HG03175 (cell line): ENCODE data around the gene NME7.
"Not testable (repeated sequence)": the region's sequence is repeated elsewhere in the genome, so short reads cannot be mapped to it uniquely, and the experiment has no call there.

Experiments
- ATAC-seq: cut with Tn5 transposase; IDR thresholded peaks from one replicate; pipeline ENCODE4 v1.9.1; 2021; ENCODE audit warnings: mild to moderate bottlenecking, moderate library complexity; ENCODE audit not compliant: unreplicated experiment

Gene NME7

DNA sequence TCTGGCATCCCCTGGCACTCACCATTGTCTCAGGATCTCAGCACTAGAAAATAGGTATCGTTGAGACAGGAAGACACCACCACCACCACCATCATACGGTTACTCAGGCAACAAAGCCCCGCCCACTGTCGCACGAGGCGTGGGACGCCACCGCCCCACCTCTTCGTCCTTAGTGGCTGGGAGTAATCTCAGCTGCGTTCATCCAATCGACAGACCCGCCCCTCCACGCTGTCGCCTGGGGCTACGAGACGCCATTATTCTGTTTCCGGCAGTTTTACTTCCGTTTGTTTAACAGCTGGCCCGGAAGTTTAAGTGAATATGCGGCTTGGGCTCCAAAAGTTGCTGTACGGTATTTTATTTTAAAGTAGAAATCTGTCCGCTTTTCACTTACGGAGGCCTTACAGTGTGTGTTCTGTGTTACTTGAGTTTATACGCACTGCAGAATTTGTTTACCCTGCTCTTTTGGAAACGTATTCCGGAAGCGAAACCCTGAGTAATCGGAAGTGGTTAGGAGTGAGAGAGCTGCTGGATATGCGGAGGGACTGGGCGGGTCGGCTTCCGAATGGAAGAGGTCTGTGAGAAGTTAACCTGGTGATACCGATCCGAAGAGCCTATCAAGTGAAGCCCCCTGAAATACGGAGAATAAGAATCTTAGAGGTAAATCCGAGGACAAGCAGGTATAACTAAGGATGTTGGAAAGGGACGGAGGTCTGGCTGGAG, at the start of gene NME7, which contains the start of gene BLZF1:
Gene NME7 (minus strand): TSS at position 112 of the 720 bp plus-strand sequence. CDS start 87 bp downstream, at position 25.
Gene BLZF1 (plus strand): TSS at position 510 of the 720 bp plus-strand sequence. CDS start 1,328 bp downstream, outside the sequence.
- peak; percentile 95 for ATAC-seq

- ATAC-seq: no peak
These were observed 47.4 kb upstream of the NME7 start for GRCh38 chr1:169414952-169415351.

- not testable (repeated sequence) for ATAC-seq
These were observed 40.7 kb upstream of the NME7 start for GRCh38 chr1:169408340-169408739.

DNA sequence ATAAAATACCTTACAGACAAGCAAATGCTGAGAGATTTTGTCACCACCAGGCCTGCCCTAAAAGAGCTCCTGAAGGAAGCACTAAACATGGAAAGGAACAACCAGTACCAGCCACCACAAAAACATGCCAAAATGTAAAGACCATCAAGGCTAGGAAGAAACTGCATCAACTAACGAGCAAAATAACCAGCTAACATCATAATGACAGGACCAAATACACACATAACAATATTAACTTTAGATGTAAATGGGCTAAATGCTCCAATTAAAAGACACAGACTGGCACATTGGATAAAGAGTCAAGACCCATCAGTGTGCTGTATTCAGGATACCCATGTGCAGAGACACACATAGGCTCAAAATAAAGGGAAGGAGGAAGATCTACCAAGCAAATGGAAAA, 35.0 kb upstream of the NME7 start:
- ATAC-seq: not testable (repeated sequence)

GRCh38 chr1:169395955-169396354, 28.4 kb upstream of the NME7 start:
- no peak for ATAC-seq

- ATAC-seq: no peak
These were observed 24.8 kb upstream of the NME7 start for GRCh38 chr1:169392406-169392805.

GRCh38 chr1:169390303-169390702, 22.7 kb upstream of the NME7 start:
- ATAC-seq: peak; percentile 75

DNA sequence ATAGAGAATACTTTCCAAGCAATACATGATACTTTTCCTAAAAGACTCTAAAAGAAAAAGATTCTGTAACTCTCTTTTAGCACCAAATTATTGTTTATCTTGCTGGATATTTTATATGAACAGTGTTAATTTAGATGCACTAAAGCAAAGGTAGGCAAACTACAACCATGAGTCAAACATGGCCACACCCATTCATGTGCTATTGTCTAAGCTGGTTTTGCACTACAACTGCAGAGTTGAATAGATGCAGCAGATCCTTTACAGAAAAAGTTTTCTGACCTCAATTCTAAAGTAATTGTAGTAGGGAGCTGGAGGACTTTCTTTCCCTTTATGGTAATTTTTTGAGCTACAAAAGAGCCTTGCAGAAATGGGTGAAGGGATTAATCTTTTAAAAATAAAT, 19.8 kb upstream of the NME7 start:
- no peak for ATAC-seq

DNA sequence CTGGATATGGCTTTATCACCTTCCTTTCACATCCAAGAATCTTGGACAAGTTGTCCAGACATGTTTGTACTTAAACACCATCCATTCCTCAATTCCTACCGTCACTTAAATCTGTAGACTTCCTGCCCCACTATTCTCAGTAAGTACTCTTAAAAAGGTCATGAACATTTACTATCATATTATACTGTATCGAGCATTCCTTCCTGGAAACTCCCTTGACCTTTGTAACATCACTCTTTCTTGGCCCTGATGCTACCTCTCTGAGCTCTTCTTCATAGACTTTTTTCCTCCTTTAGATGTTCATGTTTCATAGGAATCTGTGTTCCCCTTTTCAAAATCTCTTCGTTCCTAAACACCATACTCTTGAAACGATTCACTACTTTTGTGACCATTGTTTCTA, 15.9 kb upstream of the NME7 start:
- ATAC-seq: no peak

GRCh38 chr1:169381162-169381561, 13.6 kb upstream of the NME7 start:
- ATAC-seq: no peak

- ATAC-seq: no peak
These were observed 3.8 kb upstream of the NME7 start for GRCh38 chr1:169371404-169371803.

- ATAC-seq: no peak
These were observed 791 bp upstream of the NME7 start for GRCh38 chr1:169368406-169368769.

DNA sequence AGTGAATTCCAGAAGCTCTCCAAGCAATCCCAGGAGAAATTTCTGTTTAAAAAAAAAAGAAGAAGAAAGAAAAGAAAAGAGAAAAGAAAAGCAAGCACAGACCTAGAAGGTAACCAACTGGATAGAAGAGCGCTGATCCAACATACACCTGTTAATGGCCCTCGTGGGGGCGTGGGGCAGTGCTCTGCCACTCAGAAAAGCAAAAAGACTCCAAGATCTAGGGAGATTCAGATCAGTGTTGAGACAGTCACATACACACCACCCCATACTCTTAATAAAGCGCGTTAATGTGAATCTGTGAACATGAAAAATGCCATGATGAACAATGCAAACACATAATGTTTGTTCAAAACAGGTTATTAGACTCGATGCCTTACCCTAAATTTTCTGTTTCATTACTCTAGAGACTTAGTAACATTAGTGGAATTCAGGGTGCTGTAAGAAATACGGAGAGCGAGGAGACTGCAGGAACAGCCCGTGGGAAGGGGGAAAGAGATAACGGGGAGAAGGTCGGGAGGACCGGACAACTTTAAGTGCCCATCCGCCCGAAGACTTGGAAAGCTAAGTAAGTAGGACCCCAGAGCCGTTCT, 406 bp downstream of the NME7 start:
- ATAC-seq: no peak

- no peak for ATAC-seq
These were observed 2.6 kb downstream of the NME7 start for GRCh38 chr1:169364948-169365347.

GRCh38 chr1:169363046-169363730, 4.4 kb downstream of the NME7 start:
- ATAC-seq: peak; percentile 31

DNA sequence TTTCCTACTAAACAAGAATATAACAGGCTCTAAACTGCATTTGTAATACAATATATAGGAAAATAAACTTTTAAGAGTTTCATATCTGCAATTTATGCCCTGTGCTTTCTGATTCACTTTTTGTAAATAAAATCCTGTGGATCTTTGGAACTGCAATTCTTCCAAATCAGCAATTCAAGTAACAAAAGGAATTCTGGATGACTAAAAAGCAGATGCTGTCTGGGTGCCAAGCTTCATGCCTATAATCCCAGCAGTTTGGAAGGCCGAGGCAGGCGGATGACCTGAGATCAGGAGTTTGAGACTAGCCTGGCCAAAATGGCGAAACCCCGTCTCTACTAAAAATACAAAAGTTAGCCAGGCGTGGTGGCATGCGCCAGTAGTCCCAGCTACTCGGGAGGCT, 6.3 kb downstream of the NME7 start:
- no peak for ATAC-seq

DNA sequence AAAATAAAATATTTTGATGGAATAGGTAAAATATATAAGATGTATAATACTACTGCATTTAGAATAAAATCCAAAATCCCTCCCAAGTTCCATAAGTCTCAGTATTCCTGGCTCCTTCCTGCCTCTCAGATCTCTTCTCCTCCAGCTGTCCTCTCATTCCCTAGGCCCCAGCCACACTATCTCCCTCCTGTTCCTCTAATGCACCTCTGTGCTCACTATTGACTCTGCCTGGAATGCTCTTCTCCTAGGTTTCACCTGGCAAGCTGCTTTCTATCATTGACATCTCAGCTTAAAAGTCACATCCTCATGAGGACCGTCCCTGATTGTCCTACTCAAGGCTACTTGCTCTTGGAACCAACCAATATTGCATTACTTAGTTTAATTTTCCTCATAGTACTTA, 7.2 kb downstream of the NME7 start:
- ATAC-seq: no peak

- ATAC-seq: no peak
These were observed 19.1 kb downstream of the NME7 start for GRCh38 chr1:169348383-169349036.

GRCh38 chr1:169347688-169348382, 19.8 kb downstream of the NME7 start:
- no peak for ATAC-seq

DNA sequence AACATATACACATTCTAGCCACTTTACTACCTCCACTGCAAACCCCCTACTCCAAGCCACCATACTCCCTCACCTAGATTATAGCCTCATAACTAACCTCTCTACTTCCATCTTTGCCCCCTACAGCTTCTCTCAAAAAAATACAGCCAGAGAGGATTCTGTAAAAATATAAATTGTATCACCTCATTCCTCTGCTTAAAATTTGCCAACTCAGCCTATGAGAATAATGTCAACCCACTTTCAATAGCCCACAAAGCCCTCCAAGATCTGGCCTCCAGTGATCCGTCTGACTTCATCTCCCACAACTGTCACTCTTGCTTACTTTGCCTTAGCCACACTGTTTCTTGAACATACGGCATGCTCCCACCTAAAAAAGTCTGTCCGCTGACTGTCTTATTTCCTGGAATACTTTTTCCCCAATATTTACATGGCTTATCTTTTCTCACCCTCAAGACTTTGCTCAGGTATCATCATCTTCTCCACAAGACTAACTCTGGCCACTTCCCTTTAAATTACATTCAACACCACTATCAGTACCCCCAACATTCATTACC, 21.5 kb downstream of the NME7 start:
- no peak for ATAC-seq

DNA sequence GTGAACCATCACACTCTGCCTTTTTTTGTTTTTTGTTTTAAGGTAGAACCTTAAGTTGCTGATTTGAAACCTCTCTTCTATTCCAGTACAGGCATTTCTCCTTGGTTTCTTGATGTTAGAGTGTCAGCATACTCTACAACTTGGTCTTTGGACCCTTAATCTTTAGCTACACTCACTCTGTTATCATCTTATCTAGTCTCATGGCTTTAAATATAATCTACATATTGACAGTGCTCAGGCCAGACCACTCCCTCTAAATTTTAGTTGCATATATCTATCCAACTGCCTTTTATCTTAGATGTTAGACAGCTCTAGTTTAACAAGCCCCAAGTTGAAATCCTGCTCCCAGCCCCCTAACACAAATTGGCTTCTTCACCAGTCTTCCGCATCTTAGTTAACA, 22.1 kb downstream of the NME7 start:
- ATAC-seq: no peak
